CD4-positive, alpha-beta T cell treated with Interleukin-1 beta for 1 hour (primary cell): ENCODE results near the gene GM2A.
A peak's percentile ranks its signal among the peaks of the same experiment; 100 is the strongest.
"Not testable (repeated sequence)": the region's sequence is repeated elsewhere in the genome, so short reads cannot be mapped to it uniquely, and the experiment has no call there.

Experiments used
- DNase-seq, 2 donors: peaks; one replicate each; pipeline ENCODE4 v3.0.0-alpha.2; 2020 to 2022

GM2A gene

DNA sequence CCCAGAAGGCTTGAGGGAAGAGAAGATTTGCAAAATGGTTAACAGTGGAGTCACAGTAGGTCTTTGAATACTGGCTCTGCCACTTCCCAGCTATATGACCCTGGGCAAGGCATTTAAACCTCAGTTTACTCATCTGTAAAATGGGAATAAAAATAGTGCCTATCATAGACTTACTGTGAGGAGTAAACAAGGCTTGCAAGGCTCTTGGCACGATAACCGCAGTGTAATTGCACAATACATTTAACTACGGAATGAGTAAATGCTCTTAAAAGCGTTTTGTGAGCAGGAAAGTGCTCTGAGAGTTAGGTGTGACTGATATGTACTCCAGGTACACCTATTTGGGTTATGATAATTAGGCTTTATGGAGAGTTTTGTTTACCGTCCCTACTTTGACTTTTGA is 42.2 kb downstream of the GM2A start:
- DNase-seq, result no peak

- DNase-seq, result no peak
These were observed 42.9 kb downstream of the GM2A start for GRCh38 chr5:151295791-151296477.

DNA sequence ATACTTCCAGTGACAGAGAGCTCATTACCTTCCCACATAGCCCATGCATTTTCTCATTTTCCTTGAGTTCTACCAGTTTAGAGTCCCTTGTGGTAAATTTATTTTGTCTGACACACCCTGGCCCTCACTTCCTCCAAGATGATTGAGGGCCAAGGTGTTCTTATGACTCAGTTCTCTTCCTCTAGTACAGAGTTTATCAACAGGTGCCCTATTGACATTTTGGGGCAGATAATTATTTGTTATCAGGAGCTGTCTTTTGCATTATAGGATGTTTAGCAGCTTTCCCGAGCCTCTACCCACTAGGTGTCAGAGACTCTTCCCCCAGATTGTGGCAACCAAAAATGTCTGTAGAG is 43.5 kb downstream of the GM2A start:
- no peak for DNase-seq

GRCh38 chr5:151296974-151297373 is 44.0 kb downstream of the GM2A start:
- no peak for DNase-seq

DNA sequence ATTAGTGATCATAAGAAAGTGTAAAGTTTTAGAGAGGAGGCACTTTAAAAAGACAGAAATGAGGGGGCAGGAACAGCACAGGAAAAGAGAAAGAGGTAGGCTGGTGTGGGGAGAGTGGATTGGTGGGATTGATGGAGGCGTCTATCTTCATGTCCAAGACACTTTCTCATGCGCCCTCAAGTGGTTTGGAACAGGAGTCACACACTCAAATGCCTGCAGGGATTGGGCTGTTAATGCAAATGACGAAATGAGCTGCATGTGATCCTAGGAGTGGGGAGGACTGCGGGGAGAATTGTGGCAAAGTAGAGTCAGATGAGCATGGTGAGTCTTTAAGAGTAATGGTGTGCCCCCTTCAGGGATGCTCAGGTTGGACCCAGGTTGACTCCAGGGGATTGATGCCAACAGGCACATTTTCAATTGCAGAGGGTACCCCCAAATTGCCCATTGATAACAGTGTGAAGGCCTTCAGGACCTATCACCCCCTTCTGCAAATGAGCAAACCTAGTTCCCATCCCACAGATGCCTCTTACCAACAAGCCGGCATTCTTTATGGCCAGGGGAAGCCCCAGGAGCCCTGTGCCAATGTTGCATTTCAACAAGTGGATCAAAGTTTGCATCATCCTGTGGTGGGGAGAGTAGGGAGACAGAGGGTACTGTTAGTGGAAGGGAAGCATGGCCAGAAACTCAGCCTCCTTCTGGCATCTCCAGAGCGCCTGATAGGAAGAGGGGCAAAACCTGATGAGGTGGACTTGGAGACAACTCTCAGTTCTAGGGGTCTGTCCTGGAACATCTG is 45.3 kb downstream of the GM2A start:
- no peak for DNase-seq

DNA sequence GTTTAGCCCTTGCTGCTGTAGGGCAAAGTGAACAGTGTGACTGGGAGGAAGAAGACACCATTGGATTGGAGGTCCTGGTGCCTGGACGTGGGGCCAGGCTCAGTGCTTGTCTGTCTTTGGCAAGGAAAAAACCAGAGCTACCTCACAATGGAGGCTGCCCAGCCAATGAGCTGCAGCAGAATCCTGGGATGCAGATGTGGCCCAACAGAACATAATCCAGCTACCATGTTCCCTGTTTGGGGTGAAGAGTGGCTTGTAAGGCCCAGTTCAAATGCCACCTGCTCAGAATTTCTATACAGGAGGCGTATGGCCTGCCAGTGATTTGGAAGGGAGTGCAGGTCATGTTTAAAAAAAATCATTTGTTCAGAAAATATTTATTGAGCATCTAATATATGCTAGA is 50.7 kb downstream of the GM2A start, which contains the start of gene SLC36A3:
SLC36A3 (minus strand) TSS at position 101 of the 400 bp plus-strand sequence. CDS start 412 bp downstream, outside the sequence.
- DNase-seq, result no peak

DNA sequence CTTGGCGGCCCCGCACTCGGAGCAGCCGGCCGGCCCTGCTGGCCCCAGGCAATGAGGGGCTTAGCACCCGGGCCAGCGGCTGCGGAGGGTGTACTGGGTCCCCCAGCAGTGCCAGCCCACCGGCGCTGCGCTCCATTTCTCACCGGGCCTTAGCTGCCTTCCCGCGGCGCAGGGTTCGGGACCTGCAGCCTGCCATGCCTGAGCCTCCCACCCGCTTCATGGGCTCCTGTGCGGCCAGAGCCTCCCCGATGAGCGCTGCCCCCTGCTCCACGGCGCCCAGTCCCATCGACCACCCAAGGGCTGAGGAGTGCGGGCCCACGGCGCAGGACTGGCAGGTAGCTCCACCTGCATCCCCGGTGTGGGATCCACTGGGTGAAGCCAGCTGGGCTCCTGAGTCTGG is 56.3 kb downstream of the GM2A start:
- not testable (repeated sequence) for DNase-seq

GRCh38 chr5:151309821-151310220 is 56.8 kb downstream of the GM2A start:
- not testable (repeated sequence) for DNase-seq

DNA sequence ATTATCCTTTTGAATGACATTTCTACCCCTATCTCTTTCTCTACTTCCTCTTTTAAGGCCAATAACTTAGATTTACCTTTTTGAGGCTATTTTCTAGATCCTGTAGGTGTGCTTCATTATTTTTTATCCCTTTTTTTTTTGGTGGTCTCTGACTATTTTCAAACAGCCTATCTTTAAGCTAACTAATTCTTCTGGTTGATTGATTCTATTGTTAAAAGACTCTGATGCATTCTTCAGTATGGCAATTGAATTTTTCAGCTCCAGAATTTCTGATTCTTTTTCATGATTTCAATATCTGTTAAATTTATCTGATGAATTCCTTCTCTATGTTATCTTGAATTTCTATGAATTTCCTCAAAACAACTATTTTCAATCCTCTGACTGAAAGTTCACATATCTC is 57.9 kb downstream of the GM2A start:
- DNase-seq, result no peak

GRCh38 chr5:151312756-151313324 is 59.9 kb downstream of the GM2A start:
- no peak for DNase-seq

DNA sequence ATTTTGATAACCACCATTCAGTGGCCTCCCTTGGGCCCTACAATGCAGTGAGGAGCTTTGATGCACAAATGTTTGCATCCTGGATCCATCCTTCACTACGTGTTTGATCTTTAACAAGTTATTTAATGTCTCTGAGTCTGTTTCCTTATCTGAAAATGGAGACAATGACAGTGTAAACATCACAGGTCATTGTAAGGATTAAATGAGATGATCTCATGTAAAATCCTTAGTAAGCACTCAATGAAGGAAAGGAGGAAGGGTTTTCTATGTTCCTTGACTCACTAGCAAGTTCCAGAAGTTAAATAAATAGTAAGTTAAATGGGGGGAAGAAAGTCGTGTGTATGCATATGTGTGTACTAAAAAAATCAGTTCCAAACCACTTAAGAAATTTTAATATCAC is 60.4 kb downstream of the GM2A start:
- no peak for DNase-seq

GRCh38 chr5:151315998-151316597 is 63.1 kb downstream of the GM2A start:
- peak; percentile 30 to 33 for DNase-seq

DNA sequence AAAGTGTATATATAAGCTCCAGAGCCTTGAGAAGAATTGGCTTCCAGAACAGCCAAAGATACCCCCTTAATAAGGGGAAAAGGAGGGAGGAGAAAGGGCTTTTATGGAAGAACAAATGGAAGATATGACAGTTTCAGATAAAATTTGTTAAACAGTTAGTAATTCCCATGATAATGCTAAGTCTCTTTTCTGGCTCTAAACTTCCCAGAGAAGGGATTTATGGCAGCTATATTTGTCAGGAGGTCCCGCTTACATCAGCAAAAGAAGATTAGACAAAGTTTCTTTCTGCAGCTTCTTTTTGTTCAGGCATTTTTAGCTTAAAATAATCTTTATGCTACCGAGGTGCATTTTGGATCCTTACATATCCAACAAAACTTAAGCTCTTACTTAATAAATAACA is 64.9 kb downstream of the GM2A start:
- DNase-seq, result no peak

GRCh38 chr5:151318850-151319732 is 66.1 kb downstream of the GM2A start:
- no peak for DNase-seq
